C4-2B (cell line): Measurements from ENCODE around the gene HHIPL1.

Source experiments
- CTCF ChIP-seq: fragments of 450-650 bp; conservative IDR thresholded peaks from 2 replicates; pipeline ENCODE4 v1.5.1; 2017; ENCODE audit warnings: mild to moderate bottlenecking
- ZFX ChIP-seq: fragments of 450-650 bp; IDR thresholded peaks from 2 replicates; pipeline ENCODE4 v1.6.1; 2017

DNA sequence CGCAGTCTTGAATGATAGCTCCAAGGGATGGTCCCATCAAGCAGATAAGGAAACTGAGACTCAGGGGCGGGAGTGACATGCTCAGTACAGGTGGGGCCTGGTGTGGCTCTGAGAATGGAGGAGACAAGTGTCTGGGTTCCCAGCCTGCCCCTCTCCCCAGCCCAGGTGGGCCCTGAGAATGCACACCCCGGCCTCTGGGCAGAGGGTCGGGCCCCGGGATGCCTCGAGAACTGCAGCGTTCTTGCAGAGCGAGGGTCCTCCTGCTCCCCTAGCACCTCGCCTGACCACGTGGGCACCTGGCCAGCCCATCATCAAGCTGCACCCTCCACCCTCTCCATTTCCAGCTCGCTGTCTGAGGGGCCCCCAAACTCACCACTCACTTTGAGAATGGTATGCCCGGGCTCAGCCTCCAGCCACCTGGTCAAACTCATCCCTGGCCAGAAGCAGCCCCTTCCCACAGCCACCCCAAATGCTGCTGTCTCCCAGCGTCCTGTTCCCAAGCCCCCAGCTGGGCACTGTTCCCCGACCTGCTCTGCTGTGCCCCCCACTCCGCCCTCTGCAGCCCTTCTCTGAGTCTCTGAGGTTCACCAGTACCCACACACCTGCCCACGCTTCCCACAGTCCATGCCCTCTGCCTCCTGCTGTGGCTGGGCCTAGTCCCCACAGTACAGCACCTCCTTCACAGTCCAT is 83.4 kb downstream of the HHIPL1 start:
- TF ChIP-seq CTCF, result no peak
- no peak for TF ChIP-seq ZFX
